GM12891 (cell line): ENCODE measurements around the gene CDH13.

ENCODE experiments used
- POLR2A ChIP-seq: IDR thresholded peaks from 2 replicates; pipeline ENCODE4 v1.6.1; 2011; ENCODE audit warnings: low read depth, low read length, control low read depth
- POLR2AphosphoS5 ChIP-seq: IDR thresholded peaks from 2 replicates; pipeline ENCODE4 v1.6.1; 2011; ENCODE audit warnings: low read depth, low read length, control low read depth

GRCh38 chr16:83840060-83840617 is 1213.4 kb downstream of the CDH13 start:
- TF ChIP-seq POLR2A = no peak
- no peak for TF ChIP-seq POLR2AphosphoS5
